Loucy (cell line): Measurements from ENCODE around the gene COG4.

Source experiments
- H2AFZ ChIP-seq: fragments of 200-600 bp; sonication (generic); 2 replicates; pipeline ENCODE4 v1.6.0; 2016; ENCODE audit warnings: antibody characterized with exemption, mild to moderate bottlenecking, low read length, moderate library complexity
- H3F3A ChIP-seq: fragments of 200-600 bp; 2 replicates; pipeline ENCODE4 v1.6.0; 2016; ENCODE audit warnings: antibody characterized with exemption, low read depth, mild to moderate bottlenecking
- H3K27me3 ChIP-seq: fragments of 200-600 bp; sonication (generic); 2 replicates; pipeline ENCODE4 v1.6.1; 2014; ENCODE audit warnings: low read length, mild to moderate bottlenecking; ENCODE audit not compliant: insufficient read depth, poor library complexity, severe bottlenecking
- H3K36me3 ChIP-seq: fragments of 200-600 bp; sonication (generic); 2 replicates; pipeline ENCODE4 v1.6.1; 2016; ENCODE audit warnings: low read length; ENCODE audit not compliant: insufficient read depth
- H3K4me1 ChIP-seq: fragments of 200-600 bp; sonication (generic); 2 replicates; pipeline ENCODE4 v1.5.1; 2014; ENCODE audit warnings: low read length, mild to moderate bottlenecking; ENCODE audit not compliant: insufficient read depth, poor library complexity, severe bottlenecking
- H3K4me2 ChIP-seq: fragments of 200-600 bp; sonication (generic); 2 replicates; pipeline ENCODE4 v1.6.0; 2014; ENCODE audit warnings: antibody characterized with exemption, low read length, low read depth, mild to moderate bottlenecking; ENCODE audit not compliant: poor library complexity, severe bottlenecking
- H3K4me3 ChIP-seq: fragments of 200-600 bp; sonication (generic); 2 replicates; pipeline ENCODE4 v1.5.1; 2014; ENCODE audit warnings: low read length, mild to moderate bottlenecking, mixed read lengths; ENCODE audit not compliant: poor library complexity, severe bottlenecking
- H3K79me2 ChIP-seq: fragments of 200-600 bp; sonication (generic); 2 replicates; pipeline ENCODE4 v1.6.1; 2014; ENCODE audit warnings: low read length; ENCODE audit not compliant: insufficient read depth
- H3K9ac ChIP-seq: fragments of 200-600 bp; sonication (generic); 2 replicates; pipeline ENCODE4 v1.6.0; 2014; ENCODE audit warnings: mild to moderate bottlenecking, low read depth, low read length, moderate library complexity; ENCODE audit not compliant: poor library complexity, severe bottlenecking
- H3K9me2 ChIP-seq: fragments of 200-600 bp; sonication (generic); replicated peaks from 2 replicates; pipeline ENCODE4 v1.6.1; 2016; ENCODE audit warnings: low read depth, low read length, mixed read lengths
- H3K9me3 ChIP-seq: fragments of 200-600 bp; sonication (generic); 2 replicates; pipeline ENCODE4 v1.6.1; 2014; ENCODE audit warnings: mild to moderate bottlenecking, antibody characterized with exemption, low read length, low read depth; ENCODE audit not compliant: insufficient read depth
- H4K20me1 ChIP-seq: fragments of 200-600 bp; sonication (generic); 2 replicates; pipeline ENCODE4 v1.6.0; 2014; ENCODE audit warnings: antibody characterized with exemption, low read length, mild to moderate bottlenecking; ENCODE audit not compliant: insufficient read depth, poor library complexity, severe bottlenecking
- CTCF ChIP-seq: fragments of 200-600 bp; sonication (generic); conservative IDR thresholded peaks from 2 replicates; pipeline ENCODE4 v1.5.1; 2014; ENCODE audit warnings: mild to moderate bottlenecking, antibody characterized with exemption, low read length
- EZH2phosphoT487 ChIP-seq: fragments of 200-600 bp; IDR thresholded peaks from 2 replicates; pipeline ENCODE4 v1.6.1; 2018; ENCODE audit warnings: antibody characterized with exemption, mild to moderate bottlenecking, moderate library complexity, borderline replicate concordance

The COG4 gene

GRCh38 chr16:70523076-70523742 is at the start of gene COG4:
TSS of gene COG4 (minus strand) at chr16:70523554. CDS start at chr16:70523543, 11 bp downstream.
- peak within 1 kb of the TSS; percentile 99 for H3K4me3 ChIP-seq
- peaks cover 9% of the 10 kb centered on the region for H3K27me3 ChIP-seq
- peak within 1 kb of the TSS; percentile 99 for H3K4me2 ChIP-seq
- H3K79me2 ChIP-seq: peaks cover 64% of the 10 kb centered on the region
- peaks cover 62% of the 10 kb centered on the region for H4K20me1 ChIP-seq
- no peaks in the 10 kb centered on the region for H3K9me3 ChIP-seq
- peaks cover 47% of the 10 kb centered on the region for H3K4me1 ChIP-seq
- peaks cover 7% of the 10 kb centered on the region for H3F3A ChIP-seq
- H3K9me2 ChIP-seq: no peaks in the 10 kb centered on the region
- peak within 1 kb of the TSS; percentile 99 for H3K9ac ChIP-seq
- peak within 1 kb of the TSS; percentile 94 for H2AFZ ChIP-seq
- H3K36me3 ChIP-seq: peaks cover 16% of the 10 kb centered on the region
- TF ChIP-seq CTCF (no peak), EZH2phosphoT487 (no peak)

- Histone ChIP-seq H3F3A (0 out of 2 replicates have a peak, but pooled peaks cover 2% of the 10 kb centered on the region), H2AFZ (no peak overlapping the region), H3K9me2 (no peaks in the 10 kb centered on the region), H3K4me2 (no peak overlapping the region), H3K4me1 (no peaks in the 10 kb centered on the region), H3K9me3 (no peaks in the 10 kb centered on the region), H3K4me3 (no peak overlapping the region), H3K36me3 (peaks cover 77% of the 10 kb centered on the region), H3K27me3 (no peaks in the 10 kb centered on the region), H3K79me2 (no peaks in the 10 kb centered on the region), H3K9ac (no peak overlapping the region), H4K20me1 (peaks cover 19% of the 10 kb centered on the region)
- TF ChIP-seq EZH2phosphoT487 (no peak), CTCF (no peak)
Measured at GRCh38 chr16:70572926-70573270, 49.5 kb upstream of the COG4 start.

GRCh38 chr16:70572050-70572925 is 48.9 kb upstream of the COG4 start:
- Histone ChIP-seq H3K4me3 (no peak overlapping the region), H3K36me3 (peaks cover 83% of the 10 kb centered on the region), H3K27me3 (no peaks in the 10 kb centered on the region), H3K9me3 (no peaks in the 10 kb centered on the region), H3K9me2 (no peaks in the 10 kb centered on the region), H3K9ac (no peak overlapping the region), H3K4me2 (no peak overlapping the region), H2AFZ (no peak overlapping the region), H3F3A (0 out of 2 replicates have a peak, but pooled peaks cover 2% of the 10 kb centered on the region), H4K20me1 (peaks cover 19% of the 10 kb centered on the region), H3K4me1 (no peaks in the 10 kb centered on the region), H3K79me2 (no peaks in the 10 kb centered on the region)
- no peak for TF ChIP-seq EZH2phosphoT487
- TF ChIP-seq CTCF: no peak
